Activated CD4-positive, alpha-beta T cell treated with anti-CD3 and anti-CD28 coated beads for 36 hours (primary cell): Measurements from ENCODE around the gene CTNND2. TPM values are rescaled to one million over a fixed set of nuclear protein-coding genes. Genes with fewer than 3 reads are reported as not detected.
"Not testable (repeated sequence)": the region's sequence is repeated elsewhere in the genome, so short reads cannot be mapped to it uniquely, and the experiment has no call there.

Source experiments
- ATAC-seq: fragments of 200-7000 bp; cut with Tn5 transposase; one replicate; pipeline ENCODE4 v1.10.0; 2021; ENCODE audit warnings: mild to moderate bottlenecking, moderate library complexity
- CTCF ChIA-PET: fragments of 350-600 bp; sonication (Branson Sonifier 250); formaldehyde crosslinking; loops from one replicate; lab custom pipeline; 2021; ENCODE audit warnings: antibody characterized with exemption; lab: Charles Lee
- POLR2A ChIA-PET: fragments of 350-600 bp; sonication (Branson Sonifier 250); formaldehyde crosslinking; loops from one replicate; lab custom pipeline; 2021; ENCODE audit warnings: antibody characterized with exemption, inconsistent platforms; lab: Charles Lee
- DNase-seq: peaks from one replicate; pipeline ENCODE4 v3.0.0-alpha.2; 2020
- H3K27ac Mint-ChIP-seq: one replicate; pipeline ENCODE4 v1.8.0; 2021; ENCODE audit warnings: mixed read lengths
- H3K27me3 Mint-ChIP-seq: one replicate; pipeline ENCODE4 v1.8.0; 2021; ENCODE audit warnings: mixed read lengths
- H3K36me3 Mint-ChIP-seq: one replicate; pipeline ENCODE4 v1.8.0; 2021; ENCODE audit warnings: low read depth, mixed read lengths
- H3K4me1 Mint-ChIP-seq: one replicate; pipeline ENCODE4 v1.8.0; 2021; ENCODE audit warnings: mixed read lengths
- H3K4me3 Mint-ChIP-seq: one replicate; pipeline ENCODE4 v1.8.0; 2021; ENCODE audit warnings: mild to moderate bottlenecking, moderate library complexity, mixed read lengths
- H3K9me3 Mint-ChIP-seq: one replicate; pipeline ENCODE4 v1.8.0; 2021; ENCODE audit warnings: low read depth, mixed read lengths
- intact Hi-C, 2 experiments: fragments of 100-400 bp; cut with DNase I in 1 of 2; cut with micrococcal nuclease in 1 of 2; formaldehyde crosslinking; loops; one replicate each; pipeline versions ENCODE4 v1.14.2 to v1.15.1; 2022 to 2024; cut with DNase I, micrococcal nuclease
- total RNA-seq, 2 experiments: library from RNA; stranded (reverse); gene quantifications; one replicate each; pipeline ENCODE4 v1.2.3, GENCODE V29; 2021

Gene CTNND2
- total RNA-seq, 2 experiments from 2014 or later = not detected

DNA sequence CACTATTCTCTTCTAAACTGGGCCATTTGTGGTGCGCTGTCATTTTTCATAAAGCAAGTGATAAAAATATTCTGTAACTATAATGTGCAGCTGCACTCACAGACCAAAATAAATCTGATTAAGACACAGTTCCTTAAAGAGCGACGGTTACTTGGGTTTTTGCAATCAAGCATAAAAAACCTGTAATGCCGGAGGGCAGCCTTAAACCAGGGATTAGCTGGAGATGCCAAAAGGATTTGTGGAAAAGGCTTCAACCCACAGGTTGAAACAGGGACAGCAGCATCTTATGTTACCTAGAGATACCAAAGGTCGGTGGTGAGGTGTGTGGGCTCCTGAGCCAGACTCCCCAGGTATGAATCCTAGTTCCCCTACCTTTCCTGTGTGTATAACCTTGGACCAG is 49.3 kb downstream of the CTNND2 start:
- no peaks in the 10 kb centered on the region for H3K4me1 Mint-ChIP-seq
- H3K36me3 Mint-ChIP-seq = no peaks in the 10 kb centered on the region
- H3K27ac Mint-ChIP-seq = no peak overlapping the region
- POLR2A ChIA-PET = no interaction called here
- intact Hi-C loops = no loop called here
- no peak for DNase-seq
- CTCF ChIA-PET = no interaction called here
- no peaks in the 10 kb centered on the region for H3K27me3 Mint-ChIP-seq
- ATAC-seq = no peak
- H3K9me3 Mint-ChIP-seq = no peaks in the 10 kb centered on the region
- no peak overlapping the region for H3K4me3 Mint-ChIP-seq

DNA sequence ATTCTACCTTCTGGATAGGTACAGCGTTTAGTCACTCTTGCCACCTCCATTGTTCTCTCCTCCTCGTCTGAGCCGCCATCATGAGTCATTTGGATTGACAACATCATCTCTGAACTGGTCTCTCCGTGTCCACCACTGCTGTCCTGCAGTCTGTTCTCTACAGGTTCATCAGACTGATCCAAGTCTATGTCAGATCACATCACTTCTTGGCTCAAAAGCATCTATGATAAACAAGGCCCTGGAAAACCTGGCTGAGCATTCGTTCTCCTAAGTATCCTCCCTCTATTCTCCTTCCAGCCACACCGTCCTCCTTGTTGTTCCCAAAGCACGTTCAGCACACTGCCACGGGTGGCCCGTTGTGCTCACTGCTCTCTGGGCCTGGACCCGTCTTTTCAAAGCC is 50.5 kb downstream of the CTNND2 start:
- DNase-seq (no peak), ATAC-seq (no peak)
- Mint-ChIP-seq H3K4me3 (no peak overlapping the region), H3K36me3 (no peaks in the 10 kb centered on the region), H3K4me1 (no peaks in the 10 kb centered on the region), H3K9me3 (no peaks in the 10 kb centered on the region), H3K27ac (no peak overlapping the region), H3K27me3 (no peaks in the 10 kb centered on the region)
- intact Hi-C loops = no loop called here
- ChIA-PET POLR2A (no interaction called here), CTCF (no interaction called here)

DNA sequence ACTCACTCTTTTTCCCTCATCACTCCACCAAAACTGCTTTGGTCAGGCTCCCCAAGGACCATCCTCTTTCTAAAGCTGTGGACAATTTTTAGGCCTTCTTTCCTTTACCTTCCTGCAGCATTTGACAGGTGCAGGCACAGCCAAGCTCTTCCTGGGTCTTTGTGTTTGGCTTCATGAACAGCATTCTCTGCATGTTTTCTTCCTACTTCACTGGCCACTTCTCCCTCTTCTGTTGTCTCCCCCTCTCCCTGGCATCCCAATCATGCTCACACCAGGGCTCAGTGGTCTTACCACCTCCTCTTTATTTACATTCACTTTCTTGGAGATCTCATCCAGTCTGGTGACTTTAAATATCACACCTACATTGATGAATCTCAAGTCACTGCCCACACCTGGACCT is 51.1 kb downstream of the CTNND2 start:
- no peaks in the 10 kb centered on the region for H3K36me3 Mint-ChIP-seq
- no peak overlapping the region for H3K4me3 Mint-ChIP-seq
- ChIA-PET CTCF (no interaction called here), POLR2A (no interaction called here)
- H3K27ac Mint-ChIP-seq = no peak overlapping the region
- DNase-seq (no peak), ATAC-seq (no peak)
- intact Hi-C loops = no loop called here
- peaks cover 2% of the 10 kb centered on the region for H3K9me3 Mint-ChIP-seq
- no peaks in the 10 kb centered on the region for H3K4me1 Mint-ChIP-seq
- H3K27me3 Mint-ChIP-seq = no peaks in the 10 kb centered on the region

GRCh38 chr5:11852717-11853087 is 51.5 kb downstream of the CTNND2 start:
- ChIA-PET POLR2A (no interaction called here), CTCF (no interaction called here)
- no peak for ATAC-seq
- DNase-seq = no peak
- Mint-ChIP-seq H3K27me3 (no peaks in the 10 kb centered on the region), H3K4me1 (no peaks in the 10 kb centered on the region), H3K36me3 (no peaks in the 10 kb centered on the region), H3K4me3 (no peak overlapping the region), H3K9me3 (peaks cover 2% of the 10 kb centered on the region), H3K27ac (no peak overlapping the region)
- intact Hi-C loops = no loop called here

DNA sequence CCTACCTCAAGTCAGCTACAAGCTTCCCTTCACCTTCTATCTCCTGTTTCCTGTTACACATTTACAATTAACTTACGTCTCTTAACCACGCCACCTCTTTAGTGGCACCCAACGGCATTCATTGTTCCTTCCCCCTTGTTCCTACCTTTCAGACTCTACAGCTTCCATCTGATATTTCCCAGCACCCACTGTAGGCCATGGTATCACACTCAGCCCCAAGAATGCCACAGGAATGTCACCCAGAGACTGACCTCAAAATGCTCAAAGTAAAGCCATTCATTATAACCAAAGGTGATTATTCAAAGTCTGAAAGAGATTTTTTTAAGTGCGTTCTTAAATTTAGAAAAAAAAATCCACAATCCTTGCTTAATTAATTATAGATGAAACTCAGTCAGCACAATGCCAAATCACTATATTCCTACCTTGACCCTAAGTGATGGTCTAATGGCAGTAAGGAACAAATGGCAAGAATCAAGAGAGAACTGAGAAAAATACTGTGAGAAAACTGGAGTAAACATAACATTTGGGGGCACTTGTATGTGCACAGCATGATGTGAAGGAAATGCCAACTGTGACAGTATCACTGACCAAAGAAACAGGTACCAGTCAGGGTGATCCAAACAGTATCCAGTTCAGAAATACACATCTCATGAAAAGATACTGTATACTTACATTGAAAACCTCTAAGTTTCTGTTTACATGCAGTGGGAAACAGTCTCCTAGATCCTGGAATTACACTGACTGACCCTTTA is 52.1 kb downstream of the CTNND2 start:
- DNase-seq = no peak
- no peak overlapping the region for H3K4me3 Mint-ChIP-seq
- ChIA-PET POLR2A (no interaction called here), CTCF (no interaction called here)
- ATAC-seq = no peak
- H3K27ac Mint-ChIP-seq = no peak overlapping the region
- H3K4me1 Mint-ChIP-seq = no peaks in the 10 kb centered on the region
- H3K36me3 Mint-ChIP-seq = no peaks in the 10 kb centered on the region
- intact Hi-C loops = no loop called here
- no peaks in the 10 kb centered on the region for H3K27me3 Mint-ChIP-seq
- peaks cover 2% of the 10 kb centered on the region for H3K9me3 Mint-ChIP-seq

- H3K4me3 Mint-ChIP-seq = no peak overlapping the region
- ATAC-seq (no peak), DNase-seq (no peak)
- H3K9me3 Mint-ChIP-seq = peaks cover 2% of the 10 kb centered on the region
- no peak overlapping the region for H3K27ac Mint-ChIP-seq
- intact Hi-C loops = no loop called here
- POLR2A ChIA-PET = no interaction called here
- CTCF ChIA-PET = no interaction called here
- H3K4me1 Mint-ChIP-seq = no peaks in the 10 kb centered on the region
- no peaks in the 10 kb centered on the region for H3K36me3 Mint-ChIP-seq
- H3K27me3 Mint-ChIP-seq = no peaks in the 10 kb centered on the region
These were observed 52.8 kb downstream of the CTNND2 start for GRCh38 chr5:11851416-11851815.

DNA sequence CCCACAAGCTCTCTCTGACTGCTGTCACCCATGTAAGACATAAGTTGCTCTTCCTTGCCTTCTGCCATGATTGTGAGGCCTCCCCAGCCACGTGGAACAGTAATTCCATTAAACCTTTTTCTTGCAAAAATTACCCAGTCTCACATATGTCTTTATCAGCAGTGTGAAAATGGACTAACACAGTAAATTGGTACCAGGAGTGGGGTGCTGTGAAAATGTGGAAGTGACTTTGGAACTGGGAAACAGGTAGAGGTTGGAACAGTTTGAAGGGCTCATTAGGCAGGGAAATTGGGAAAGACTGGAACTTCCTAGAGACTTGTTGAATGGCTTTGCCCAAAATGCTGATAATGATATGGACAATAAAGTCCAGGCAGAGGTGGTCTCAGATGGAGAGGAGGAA is 75.7 kb downstream of the CTNND2 start:
- H3K27me3 Mint-ChIP-seq, DNase-seq, H3K36me3 Mint-ChIP-seq, intact Hi-C loops, POLR2A ChIA-PET, H3K4me3 Mint-ChIP-seq, H3K4me1 Mint-ChIP-seq, ATAC-seq, H3K27ac Mint-ChIP-seq, CTCF ChIA-PET: not testable (repeated sequence)
- H3K9me3 Mint-ChIP-seq = peaks cover 23% of the 10 kb centered on the region

- CTCF ChIA-PET = no interaction called here
- Mint-ChIP-seq H3K4me1 (no peaks in the 10 kb centered on the region), H3K27ac (no peak overlapping the region), H3K36me3 (no peaks in the 10 kb centered on the region), H3K27me3 (no peaks in the 10 kb centered on the region), H3K9me3 (peaks cover 4% of the 10 kb centered on the region), H3K4me3 (no peak overlapping the region)
- POLR2A ChIA-PET = no interaction called here
- ATAC-seq = no peak
- intact Hi-C loops = no loop called here
- no peak for DNase-seq
These were observed 81.6 kb downstream of the CTNND2 start for GRCh38 chr5:11822598-11822997.

DNA sequence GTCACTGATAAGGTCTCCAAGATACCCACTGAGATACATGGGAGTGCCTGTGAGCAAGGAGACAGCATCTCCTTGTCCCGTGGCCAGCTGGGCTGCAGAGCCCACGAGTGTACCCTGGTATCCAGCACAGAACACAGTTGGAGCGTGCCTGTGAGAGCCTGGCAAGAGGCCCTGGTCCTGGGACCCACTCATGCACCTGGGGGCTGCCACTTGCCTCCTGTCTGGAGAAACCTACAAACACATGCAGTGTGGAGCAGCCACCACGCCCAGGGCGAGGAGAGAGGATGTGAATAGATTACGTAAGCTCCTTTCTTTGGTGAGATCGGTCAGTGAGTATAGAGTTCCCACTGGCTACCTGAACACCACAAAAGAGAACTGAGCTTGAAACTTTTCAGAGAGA is 88.3 kb downstream of the CTNND2 start:
- DNase-seq (no peak), ATAC-seq (no peak)
- H3K36me3 Mint-ChIP-seq = no peaks in the 10 kb centered on the region
- ChIA-PET POLR2A (no interaction called here), CTCF (no interaction called here)
- H3K4me1 Mint-ChIP-seq = no peaks in the 10 kb centered on the region
- no peaks in the 10 kb centered on the region for H3K27me3 Mint-ChIP-seq
- intact Hi-C loops = no loop called here
- peaks cover 2% of the 10 kb centered on the region for H3K9me3 Mint-ChIP-seq
- no peak overlapping the region for H3K4me3 Mint-ChIP-seq
- no peak overlapping the region for H3K27ac Mint-ChIP-seq

DNA sequence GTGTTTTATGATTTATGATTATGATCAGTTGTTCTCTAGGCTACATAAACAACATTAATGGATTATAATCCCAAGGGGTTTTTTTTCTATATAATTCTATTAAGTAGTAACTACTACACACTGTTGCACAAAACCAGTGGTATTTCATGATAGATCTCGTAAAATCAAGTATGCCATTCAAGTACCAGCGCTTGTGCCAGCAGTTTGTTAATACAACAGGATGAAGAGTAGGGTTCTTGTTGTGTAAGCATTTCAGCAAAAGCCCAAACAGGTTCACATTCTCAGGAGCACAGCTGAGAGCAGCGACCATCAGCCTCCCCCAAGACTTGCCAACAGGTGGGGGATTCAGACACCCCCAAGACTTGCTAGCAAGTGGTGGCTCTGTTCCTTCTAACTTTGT is 88.8 kb downstream of the CTNND2 start:
- intact Hi-C loops = no loop called here
- ATAC-seq = no peak
- ChIA-PET CTCF (no interaction called here), POLR2A (no interaction called here)
- Mint-ChIP-seq H3K27ac (no peak overlapping the region), H3K36me3 (no peaks in the 10 kb centered on the region), H3K4me1 (no peaks in the 10 kb centered on the region), H3K9me3 (peaks cover 2% of the 10 kb centered on the region), H3K27me3 (no peaks in the 10 kb centered on the region), H3K4me3 (no peak overlapping the region)
- no peak for DNase-seq

- peaks cover 2% of the 10 kb centered on the region for H3K9me3 Mint-ChIP-seq
- CTCF ChIA-PET = no interaction called here
- H3K36me3 Mint-ChIP-seq = no peaks in the 10 kb centered on the region
- POLR2A ChIA-PET = no interaction called here
- no peaks in the 10 kb centered on the region for H3K27me3 Mint-ChIP-seq
- ATAC-seq (no peak), DNase-seq (no peak)
- H3K4me1 Mint-ChIP-seq = no peaks in the 10 kb centered on the region
- H3K27ac Mint-ChIP-seq = no peak overlapping the region
- intact Hi-C loops = no loop called here
- H3K4me3 Mint-ChIP-seq = no peak overlapping the region
These were observed 89.9 kb downstream of the CTNND2 start for GRCh38 chr5:11814373-11814772.

DNA sequence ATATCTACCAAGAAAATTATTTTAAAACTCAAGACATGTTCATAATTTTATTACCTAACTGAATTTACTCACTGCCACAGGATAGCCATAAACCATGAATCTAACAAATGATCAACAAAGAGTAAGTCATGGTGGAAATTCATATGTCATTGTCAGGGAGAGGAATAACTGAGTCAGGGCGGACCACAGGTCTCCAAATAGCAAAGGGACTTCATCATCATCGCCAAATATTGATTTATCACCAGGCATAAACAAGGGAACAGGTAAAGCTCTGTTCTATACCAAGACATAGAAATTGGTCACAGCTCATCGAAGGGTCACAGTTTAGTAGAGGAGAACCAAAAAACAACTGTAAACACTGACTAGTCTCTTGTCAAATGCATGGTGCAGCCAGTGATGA is 94.8 kb downstream of the CTNND2 start:
- intact Hi-C loops = no loop called here
- H3K4me3 Mint-ChIP-seq = no peak overlapping the region
- no peaks in the 10 kb centered on the region for H3K27me3 Mint-ChIP-seq
- H3K36me3 Mint-ChIP-seq = no peaks in the 10 kb centered on the region
- no peak overlapping the region for H3K27ac Mint-ChIP-seq
- CTCF ChIA-PET = no interaction called here
- ATAC-seq (no peak), DNase-seq (no peak)
- H3K4me1 Mint-ChIP-seq = no peaks in the 10 kb centered on the region
- H3K9me3 Mint-ChIP-seq = peaks cover 2% of the 10 kb centered on the region
- POLR2A ChIA-PET = no interaction called here

- intact Hi-C loops = no loop called here
- no peak overlapping the region for H3K4me3 Mint-ChIP-seq
- CTCF ChIA-PET = no interaction called here
These were observed 100.8 kb downstream of the CTNND2 start for GRCh38 chr5:11803436-11803835.

More at GRCh38 chr5:11803436-11803835, 100.8 kb downstream of the CTNND2 start:
- peaks cover 1% of the 10 kb centered on the region for H3K9me3 Mint-ChIP-seq
- no peak overlapping the region for H3K27ac Mint-ChIP-seq
- H3K4me1 Mint-ChIP-seq = no peaks in the 10 kb centered on the region
- ATAC-seq (no peak), DNase-seq (no peak)
- no peaks in the 10 kb centered on the region for H3K27me3 Mint-ChIP-seq
- POLR2A ChIA-PET = no interaction called here
- H3K36me3 Mint-ChIP-seq = no peaks in the 10 kb centered on the region
